LNCaP clone FGC (cell line): Measurements from ENCODE around the gene STXBP6.
A peak's percentile ranks its signal among the peaks of the same experiment; 100 is the strongest.

Experiments used
- DNase-seq: peaks from one replicate; pipeline ENCODE4 v3.0.0-alpha.2; 2011; ENCODE audit warnings: low read depth
- H3K4me3 ChIP-seq: 2 replicates; pipeline ENCODE4 v1.5.1; 2011; ENCODE audit warnings: mild to moderate bottlenecking, low read depth, low read length, control low read depth
- TF ChIP-seq, protein P1 (sequence below): IDR thresholded peaks from 2 replicates; pipeline ENCODE4 v1.5.1; 2012; ENCODE audit warnings: mild to moderate bottlenecking; ENCODE audit not compliant: control insufficient read depth, insufficient read depth; ENCODE audit errors: extremely low read depth

The STXBP6 gene

DNA sequence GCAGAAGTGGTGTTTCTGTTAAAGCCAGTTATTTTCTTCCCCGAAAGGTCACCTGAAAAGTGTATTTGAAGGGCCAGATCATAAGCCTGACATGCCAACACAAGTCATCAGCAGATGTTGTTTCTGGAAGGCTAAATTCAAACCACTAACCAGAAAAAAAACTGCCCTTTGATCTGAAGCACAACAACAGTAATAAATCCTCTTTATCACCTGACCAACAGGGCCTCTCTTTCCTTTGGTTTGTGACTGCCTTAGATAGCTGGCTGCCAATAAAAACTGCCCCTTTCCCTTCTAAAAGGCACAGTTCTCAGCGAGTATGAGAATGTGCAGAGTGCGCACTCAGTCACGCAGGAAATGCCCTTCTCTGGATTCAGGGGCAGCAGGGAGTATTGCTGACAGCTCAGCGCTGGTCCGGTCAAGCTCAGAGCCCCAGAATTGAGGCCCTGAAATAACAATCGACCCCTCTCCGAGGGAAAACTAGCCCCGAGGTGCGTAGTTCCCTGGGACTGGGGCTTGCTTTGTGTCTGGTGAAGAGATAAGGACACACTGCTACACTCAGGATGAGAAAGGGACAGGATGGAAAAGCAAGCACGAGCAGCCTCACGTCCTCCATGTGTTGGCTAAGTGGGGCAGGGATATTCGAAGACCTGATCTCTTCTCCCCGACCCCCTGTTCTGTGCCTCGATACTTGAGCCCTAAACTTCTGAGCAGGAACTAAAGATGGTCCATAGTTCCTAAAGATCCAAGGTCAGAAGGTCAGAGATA is 231.7 kb downstream of the STXBP6 start:
- H3K4me3 ChIP-seq, result no peak overlapping the region
- TF ChIP-seq, protein P1, sequence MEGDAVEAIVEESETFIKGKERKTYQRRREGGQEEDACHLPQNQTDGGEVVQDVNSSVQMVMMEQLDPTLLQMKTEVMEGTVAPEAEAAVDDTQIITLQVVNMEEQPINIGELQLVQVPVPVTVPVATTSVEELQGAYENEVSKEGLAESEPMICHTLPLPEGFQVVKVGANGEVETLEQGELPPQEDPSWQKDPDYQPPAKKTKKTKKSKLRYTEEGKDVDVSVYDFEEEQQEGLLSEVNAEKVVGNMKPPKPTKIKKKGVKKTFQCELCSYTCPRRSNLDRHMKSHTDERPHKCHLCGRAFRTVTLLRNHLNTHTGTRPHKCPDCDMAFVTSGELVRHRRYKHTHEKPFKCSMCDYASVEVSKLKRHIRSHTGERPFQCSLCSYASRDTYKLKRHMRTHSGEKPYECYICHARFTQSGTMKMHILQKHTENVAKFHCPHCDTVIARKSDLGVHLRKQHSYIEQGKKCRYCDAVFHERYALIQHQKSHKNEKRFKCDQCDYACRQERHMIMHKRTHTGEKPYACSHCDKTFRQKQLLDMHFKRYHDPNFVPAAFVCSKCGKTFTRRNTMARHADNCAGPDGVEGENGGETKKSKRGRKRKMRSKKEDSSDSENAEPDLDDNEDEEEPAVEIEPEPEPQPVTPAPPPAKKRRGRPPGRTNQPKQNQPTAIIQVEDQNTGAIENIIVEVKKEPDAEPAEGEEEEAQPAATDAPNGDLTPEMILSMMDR, result no peak
- DNase-seq, result no peak

DNA sequence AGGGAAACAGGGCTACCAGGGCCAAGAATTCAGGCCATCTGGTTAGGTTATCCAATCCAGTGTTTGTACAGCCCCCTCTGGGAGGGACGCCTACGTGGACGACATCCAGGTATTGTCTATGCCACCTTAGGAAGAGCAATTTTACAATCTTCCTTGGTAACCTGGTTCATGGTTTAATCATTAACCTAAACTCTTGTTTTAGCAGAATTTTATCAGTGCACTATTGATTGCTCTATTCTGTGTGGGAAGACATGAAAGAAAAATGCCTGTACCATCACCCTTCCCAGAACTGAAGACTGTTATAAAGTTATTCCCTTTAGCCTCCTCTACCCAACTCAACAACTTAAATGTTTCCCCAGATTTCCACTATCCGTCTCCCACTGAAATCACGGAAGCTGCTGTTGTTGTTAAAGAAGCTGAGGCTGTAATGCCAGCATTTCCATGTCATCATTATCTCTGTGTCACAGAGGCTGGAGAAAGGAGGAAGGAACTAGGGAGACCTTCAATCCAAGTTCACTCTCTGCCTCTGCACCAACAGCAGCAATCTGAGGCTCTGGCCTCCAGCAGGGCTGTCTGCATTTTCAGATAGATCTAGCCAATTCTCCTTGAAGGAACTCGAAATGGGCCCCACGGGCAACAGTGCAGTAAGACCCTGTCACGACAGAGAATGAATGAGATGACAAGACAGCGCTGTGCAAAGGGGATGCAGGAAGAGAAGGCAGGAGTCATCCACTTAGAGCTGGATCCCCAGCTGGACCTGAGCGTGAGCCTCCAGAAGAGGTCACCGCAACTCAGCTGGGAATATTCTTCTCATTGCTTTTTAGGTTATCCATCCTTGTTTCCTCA is 232.5 kb downstream of the STXBP6 start:
- no peak for DNase-seq
- no peak overlapping the region for H3K4me3 ChIP-seq

DNA sequence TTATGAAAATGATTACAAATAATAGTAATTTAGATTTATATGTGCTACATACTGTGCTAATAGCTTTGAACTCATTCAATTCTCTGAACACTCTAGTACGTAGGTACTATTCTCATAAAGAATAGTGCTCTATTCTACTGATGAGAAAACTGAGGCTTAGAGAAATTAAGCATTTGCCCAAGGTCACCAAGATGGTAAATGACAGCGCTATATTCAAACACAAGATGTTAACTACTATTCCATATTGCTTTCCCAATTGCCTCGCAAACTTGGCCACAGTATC is 233.1 kb downstream of the STXBP6 start:
- no peak for DNase-seq
- TF ChIP-seq, protein P1, result no peak
- no peak overlapping the region for H3K4me3 ChIP-seq

More for the DNA sequence above, 232.5 kb downstream of the STXBP6 start:
- TF ChIP-seq, protein P1, result peak; percentile 64

DNA sequence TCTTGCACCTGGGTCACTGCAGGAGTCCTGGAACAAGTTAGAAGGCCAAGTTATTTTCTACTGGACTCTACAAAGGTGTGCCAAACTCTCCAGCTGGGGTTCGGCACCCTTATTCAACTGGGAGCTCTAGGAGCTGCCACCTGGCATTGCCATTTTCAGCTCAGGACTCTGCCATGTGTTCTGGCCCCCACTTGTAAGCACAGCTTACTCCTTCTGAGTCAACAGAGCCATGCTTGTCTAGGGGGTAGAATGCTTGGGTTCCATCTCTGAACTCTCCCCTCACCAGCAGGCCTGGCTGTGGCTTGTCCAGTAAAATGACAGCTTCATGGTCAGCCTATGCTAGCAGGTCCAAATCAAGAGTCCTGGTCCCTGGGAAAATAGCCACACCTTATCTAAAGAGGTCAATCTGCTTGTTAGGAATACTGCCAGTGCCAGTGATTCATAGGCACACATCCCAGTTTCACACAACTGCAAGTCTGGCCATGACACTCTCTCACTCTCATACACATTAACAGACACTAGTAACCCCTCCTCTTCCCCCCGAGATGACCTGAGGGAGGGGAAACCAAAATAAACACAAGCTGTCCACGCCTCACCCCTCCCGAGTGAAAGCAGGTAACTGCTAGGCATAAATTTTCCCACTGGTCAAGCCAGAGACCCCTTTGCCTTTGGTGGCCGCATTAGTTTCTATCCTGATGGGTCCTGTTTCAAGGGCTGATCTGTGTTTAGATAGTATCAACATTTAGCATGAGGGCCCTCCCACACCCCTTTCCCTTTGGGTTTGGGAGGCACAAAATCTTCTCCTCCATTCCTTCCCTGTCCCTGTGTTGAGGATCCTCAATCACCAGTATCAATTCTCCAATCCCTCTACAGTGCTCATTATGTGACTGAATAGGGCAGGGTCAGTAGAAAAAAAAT is 233.7 kb downstream of the STXBP6 start:
- TF ChIP-seq, protein P1, result no peak
- DNase-seq, result peak; percentile 69
- no peak overlapping the region for H3K4me3 ChIP-seq

DNA sequence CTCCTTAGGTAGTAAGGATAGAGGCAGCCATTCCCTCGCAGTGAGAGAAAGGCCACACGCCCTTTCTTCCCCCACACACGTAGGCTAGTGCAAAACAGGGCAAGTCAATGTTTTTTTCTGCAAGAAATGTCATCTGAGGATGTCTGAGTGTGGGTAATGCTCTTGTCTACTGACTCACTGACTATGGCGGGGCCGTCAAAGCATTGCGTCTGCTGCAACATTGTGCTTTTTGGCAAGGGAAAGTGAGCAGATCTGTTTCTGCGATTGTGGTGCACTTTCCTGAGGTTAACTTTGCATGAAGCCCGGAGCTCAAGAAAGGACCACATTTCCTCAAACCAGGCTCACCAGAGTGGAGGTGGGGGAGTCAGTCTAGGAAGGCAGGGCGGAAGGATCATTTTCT is 234.4 kb downstream of the STXBP6 start:
- no peak overlapping the region for H3K4me3 ChIP-seq
- no peak for DNase-seq
- TF ChIP-seq, protein P1, result no peak

DNA sequence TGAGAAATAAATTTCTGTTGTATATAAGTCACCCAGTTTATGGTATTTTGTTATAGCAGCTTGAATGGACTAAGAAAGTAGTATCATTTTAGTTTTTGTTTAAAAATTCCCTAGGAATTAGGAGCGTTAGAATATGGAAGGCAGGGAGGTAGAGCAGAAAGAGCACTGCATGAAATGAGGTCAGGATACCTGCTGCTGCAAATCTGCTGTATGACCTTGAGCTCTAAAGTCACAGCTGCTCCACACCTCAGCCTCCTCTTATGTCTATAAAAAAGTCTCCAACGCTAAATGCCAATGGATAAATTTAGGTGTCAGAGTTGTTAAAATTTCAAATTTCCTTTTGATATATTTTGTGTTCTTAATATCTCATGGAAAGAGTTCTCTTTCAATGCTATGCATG is 235.0 kb downstream of the STXBP6 start:
- DNase-seq, result no peak
- TF ChIP-seq, protein P1, result no peak
- no peak overlapping the region for H3K4me3 ChIP-seq
